NCI-H748 (cell line): ENCODE measurements around the gene RNF166.

ENCODE experiments used
- DNase-seq: peaks from one replicate; lab custom pipeline; 2025; ENCODE audit not compliant: unreplicated experiment; lab: John Stamatoyannopoulos, UW

RNF166 gene

DNA sequence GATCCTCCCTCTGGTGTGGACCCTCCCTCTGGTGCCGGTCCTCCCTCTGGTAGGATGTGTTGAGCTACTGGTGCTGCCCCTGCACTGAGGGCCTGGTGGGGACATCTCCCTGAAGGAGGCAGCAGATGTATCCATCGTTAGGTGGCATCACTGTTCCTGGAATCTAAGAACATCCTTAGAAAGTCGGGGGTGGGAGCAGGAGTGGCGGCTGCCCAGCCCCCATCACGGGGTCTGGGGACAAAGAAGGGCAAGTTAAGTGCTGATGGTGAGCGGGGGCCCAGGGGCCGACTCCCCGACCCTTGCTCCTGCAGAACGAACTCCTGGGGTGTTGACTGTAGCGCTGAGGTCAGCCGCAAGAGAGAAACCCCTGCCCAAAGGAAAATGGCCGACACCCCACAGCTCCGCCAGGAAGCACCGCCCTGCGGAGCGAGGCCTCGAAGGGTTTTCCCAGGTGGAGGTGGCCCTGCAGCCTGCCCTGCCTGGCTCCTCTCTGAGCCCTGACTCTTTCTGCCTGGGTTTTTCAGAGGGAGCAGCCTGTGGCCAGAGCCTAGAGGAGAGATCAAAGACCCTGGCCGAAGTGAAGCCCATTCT lies 5.6 kb upstream of the RNF166 start:
- DNase-seq: no peak

DNA sequence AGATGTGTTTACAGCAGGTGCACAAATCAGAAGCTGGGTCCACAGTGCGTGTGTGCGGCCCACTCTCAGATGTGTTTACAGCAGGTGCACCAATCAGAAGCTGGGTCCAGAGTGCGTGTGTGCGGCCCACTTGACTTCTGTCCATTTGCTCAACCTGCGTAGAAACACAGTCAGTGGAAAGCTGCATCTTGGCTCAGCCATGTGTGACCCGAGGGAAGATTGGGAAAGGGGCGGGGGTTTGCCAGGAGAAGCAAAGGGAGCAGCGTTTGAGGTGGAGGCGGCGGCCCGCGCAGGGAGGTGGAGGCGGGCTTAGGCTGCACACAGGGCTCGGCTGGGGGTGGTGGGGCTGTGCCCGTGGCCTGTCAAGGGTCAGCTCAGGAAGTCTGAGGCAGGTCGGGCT lies 4.3 kb upstream of the RNF166 start:
- DNase-seq: no peak

DNA sequence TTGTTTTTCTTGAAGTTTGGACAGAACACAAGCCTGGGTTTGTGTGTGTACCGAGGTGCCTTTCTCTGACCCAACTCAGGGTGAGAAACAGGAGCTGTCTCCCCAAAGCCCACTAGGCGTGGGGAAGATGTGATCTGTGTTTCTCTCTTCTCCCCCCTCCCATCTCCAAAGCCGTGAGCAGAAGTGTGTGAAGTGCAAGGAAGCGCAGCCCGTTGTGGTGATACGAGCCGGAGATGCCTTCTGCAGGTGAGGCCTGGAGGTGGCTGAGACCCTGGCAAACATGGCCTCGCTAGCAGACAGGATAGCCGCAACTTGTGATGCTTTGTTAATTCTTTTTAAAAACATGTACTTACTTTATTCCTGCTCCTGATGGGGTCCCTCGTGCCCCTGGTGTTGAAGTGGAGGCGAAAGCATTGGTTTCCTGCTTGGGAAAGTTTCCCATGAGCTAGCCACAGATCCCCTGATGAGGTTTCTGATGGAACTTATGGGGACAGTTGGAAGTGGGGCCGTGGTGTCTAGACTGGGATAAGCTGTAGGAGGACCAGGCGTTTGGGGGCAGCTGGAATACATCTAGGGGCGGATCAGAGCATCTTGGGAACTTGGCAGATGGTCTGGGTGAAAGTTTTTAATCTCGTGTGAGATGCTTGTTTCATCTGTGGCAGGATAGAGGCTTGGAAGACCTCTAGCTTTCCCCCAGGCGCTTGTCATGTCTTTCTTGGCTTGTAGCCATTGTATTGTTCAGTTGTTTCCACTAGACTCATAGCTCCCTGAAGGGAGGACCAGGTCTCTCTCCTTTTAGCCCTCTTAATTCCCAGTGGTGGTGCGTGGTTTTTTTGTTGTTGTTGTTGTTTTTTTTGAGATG lies 988 bp upstream of the RNF166 start:
- DNase-seq: no peak

DNA sequence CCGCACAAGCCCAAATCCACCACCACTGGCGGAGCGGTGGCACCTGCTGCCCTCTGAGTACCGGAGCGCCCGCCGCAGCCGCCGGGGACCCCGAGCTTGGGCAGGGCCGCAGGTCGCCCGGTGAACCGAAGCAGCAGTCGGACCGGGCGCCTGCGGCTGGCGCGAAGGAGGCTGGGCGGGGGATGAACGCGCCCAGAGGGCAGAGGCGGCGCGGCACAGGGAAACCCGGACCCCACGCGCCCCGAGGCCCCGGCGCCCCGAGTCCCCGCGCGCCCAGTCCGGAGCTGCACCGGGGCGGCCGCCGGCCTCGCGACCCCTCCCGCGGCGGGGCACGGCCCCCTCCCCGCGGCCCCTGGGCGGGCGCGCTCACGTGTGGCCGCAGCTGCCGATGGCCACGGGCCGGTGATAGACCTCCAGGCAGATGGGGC lies 393 bp downstream of the RNF166 start:
- peak; percentile 21 for DNase-seq

DNA sequence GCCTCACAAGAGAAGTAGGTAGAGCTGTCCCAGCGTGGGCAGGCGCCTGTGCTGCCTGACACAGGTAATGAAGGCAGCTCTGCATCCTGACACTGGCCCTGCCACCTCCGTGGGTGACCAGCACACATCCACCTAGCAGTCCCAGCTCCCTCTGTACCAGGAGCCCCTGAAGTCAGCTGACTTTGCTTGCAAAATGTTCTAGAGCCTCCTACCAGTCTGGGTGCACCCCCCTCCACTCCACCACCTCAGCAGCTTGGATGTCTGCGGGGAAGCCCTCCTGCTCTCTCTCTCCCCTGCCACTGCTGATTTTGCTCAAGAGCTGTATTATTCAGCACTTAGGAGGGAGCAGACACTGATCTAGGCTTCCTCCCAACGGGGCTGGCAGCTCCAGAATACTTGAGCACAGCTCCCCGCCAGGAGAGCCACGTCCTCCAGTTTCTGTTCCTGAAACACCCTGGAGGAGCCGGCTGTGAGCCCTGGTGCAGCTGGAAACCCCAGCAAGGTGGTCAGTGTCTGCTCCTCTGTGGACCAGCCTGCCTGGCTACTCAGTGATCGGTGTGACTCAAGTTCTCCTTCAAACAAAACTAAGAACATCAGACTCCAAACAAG lies 1.0 kb downstream of the RNF166 start:
- DNase-seq: no peak

DNA sequence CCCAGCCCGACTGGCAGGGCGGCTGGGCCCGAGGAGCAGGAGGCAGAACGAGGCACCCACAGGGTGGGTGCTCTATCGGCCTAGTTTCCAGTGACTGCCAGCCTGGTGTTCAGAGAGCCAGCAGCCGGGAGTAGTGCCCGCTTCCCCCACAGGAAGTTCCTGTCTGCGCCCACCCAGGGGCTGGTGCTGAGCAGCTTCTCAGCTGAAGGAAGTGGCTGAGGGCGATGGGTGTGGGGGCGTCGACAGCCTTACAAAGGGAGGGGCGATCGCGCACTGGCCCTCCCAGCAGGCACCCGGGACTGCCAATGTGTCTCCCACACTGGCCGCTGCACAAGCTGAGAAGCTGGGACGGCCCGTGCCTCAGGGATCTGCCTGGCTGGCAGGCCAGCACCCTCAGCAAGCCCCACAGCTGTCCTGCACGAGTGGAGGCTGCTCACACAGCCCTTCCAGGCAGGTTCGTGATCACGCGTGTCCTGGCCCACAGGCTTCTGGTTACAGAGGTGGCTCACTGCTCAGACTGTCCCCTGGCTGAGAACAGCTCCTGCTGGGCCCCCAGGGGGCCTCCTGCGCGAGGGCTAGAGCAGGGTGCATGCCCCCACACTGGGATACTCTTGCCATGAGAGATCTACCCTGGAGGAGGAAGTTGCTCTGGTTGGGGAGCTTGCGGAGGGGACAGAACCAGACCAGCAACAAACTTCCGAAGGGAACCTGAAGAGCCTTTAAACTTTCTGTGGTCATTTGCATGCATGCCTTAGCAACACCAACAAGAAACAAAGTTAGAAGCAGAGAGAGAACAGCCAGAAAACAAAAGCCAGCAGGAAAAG lies 2.5 kb downstream of the RNF166 start:
- no peak for DNase-seq

DNA sequence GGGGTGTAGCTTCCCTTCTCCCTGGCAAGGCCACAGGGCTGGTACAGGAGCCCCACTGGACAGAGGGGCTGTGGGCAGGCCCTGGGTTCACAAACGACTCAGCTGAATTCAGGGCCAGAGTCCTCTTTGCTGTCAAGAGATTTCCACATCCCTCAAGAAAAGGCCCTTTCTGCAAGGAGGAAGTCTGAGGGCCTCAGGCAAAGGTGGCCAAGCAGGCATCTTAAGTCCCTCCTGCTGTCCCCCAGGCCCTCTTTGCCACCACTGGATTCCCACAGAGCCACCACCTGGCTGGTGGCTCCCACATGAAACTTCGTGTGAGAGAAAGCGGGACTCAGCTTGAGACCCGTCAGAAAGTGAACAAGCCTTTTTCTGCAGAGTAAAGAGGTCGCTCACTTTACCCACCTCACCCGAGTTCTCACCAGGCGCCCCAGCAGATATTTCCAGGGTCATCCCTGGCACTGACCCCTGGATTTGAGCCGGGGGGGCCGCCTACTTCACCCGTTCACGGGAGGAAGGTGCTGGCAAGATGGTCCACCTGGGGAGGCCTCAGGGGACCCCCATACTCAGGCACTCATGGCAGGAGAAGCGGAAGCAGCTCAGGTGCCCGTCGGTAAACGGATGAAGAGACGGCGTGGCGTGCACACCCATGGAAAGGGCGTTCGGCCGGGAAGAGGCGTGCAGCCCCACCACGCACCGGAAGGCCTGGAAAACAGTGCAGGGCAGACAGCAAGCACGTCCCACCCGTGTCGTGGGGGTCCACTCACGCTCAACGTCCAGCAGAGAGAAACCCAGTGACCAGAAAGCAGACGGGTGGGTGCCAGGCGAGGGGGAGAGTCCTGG lies 3.6 kb downstream of the RNF166 start:
- no peak for DNase-seq

DNA sequence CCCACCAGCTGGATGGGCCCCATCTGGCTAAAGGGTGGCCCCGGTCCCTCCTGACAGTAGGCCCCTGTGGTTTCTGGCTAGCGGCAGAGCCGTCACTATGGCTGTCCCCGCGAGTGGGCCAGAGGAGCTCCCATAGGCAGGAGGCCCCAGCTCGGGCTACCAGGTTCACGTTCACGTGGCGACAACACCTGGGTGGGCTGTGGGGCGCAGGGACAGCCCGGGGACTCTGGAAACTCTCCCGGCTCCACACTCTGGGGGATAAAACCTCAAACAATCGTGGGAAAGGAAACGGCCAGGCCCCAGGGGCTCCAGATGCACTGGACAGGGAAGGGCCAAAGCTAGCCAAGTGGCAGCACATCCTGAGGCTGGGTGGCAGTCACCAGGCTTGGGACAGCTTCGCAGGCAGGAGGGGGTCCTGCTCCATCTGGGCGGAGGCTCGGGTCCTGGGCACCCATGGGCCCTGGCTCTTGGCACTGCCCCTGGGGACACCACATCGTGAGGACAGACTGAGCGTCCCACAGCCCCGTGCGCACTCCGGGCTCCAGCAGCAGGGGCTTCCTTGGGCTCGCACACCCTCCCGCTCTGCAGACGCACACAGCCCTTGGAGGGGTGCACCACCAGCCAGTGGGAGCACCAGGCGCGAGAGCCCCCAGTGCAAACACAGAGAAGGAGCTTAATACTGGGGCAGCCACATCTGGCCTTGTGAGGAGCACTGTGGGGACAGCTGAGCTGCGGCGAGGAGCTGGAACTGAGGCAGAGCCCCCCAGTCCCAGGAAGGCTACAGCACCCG lies 4.4 kb downstream of the RNF166 start:
- no peak for DNase-seq

DNA sequence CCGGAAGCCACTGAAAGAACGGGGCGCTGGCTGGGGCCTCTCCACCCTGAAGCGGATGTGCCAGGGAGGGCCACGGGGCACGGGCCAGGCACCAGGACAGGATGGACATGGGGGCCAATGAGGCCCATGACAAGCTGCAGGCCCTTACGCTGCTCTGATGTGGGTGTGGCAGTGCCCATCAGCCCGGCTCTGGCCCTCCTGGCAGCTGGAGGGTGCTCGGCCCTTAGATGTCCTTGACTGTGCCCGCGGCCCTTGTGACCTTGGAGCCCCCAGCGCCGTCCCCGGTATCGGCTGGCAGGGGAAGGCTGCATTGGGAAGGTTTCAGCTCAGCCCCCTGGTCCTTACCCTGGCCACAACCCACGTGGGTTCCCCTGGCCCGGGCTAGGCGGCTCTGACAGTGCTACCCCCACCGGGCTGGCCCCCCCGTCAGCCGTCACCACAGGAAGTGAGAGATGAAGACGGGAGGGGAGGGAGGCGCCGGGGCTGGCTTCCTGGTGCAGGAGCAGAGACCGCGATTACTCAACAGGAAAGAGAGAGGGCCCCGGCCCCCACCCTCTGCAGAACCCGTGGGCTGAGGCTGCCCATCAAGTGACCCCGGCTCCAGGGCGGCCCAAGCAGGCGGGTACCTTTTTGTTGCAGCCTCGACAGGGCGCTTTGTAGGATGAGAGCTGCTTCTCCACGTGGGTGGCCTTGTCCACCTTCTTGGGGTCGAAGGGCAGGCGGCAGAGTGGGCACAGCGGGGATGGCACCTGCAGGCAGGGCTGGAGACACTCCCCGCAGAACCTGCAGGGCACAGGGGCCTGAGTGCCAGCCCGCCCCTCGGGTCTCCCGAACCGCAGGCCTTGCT lies 5.3 kb downstream of the RNF166 start:
- no peak for DNase-seq

DNA sequence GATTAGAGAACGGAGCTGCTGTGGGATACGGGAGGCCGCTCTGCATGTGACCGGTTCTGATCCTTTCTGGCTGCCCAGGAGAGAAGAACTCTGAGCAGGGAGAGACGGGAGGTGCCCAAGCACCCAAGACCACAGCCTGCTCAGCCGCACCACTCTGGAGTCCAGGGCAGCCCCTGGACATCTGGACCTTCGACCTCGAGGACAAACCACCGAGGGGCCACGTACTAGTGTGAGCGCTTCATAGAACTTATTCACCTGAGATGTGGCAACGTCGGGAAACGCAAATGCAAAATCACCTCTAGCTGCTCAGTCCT lies 5.9 kb downstream of the RNF166 start:
- no peak for DNase-seq

DNA sequence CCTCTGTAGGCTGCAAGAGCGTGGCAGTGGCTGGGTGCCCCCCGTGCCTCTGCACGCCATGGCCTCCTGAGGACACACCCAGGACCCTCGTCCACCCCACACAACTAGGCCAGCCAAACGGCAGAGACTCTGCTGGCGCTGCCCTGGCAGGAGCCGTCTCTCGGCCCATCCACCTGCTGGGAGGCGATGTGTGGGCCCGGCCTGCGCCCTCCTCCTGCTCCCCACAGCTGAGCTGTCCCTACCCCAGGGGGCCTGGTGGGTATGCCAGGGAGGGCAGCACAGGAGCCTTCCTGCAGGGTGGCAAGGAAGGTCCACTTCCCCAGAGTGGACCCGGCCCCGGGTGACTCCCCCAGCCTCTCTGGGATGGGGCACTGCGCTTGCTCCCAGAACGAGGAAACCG lies 7.0 kb downstream of the RNF166 start:
- no peak for DNase-seq

DNA sequence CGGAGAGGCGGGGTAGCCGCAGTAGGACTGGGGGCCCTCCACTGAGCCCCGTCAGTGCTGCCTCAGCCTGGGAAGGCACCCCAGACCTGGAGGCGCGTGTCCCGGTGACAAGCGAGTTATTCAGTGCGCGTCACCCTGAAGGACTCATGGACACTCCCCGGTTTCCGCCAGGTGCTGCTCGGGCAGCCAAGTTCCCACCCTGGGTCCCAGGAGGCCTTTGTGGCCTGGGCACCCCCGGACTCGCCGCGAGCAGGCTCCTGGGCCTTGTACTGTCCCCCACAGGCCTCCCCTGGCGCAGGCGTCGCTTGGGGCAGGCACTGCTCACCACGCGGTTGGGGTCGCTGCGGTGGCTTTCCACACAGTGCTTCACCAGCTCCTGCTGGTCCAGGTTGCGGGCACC lies 7.6 kb downstream of the RNF166 start:
- DNase-seq: no peak

DNA sequence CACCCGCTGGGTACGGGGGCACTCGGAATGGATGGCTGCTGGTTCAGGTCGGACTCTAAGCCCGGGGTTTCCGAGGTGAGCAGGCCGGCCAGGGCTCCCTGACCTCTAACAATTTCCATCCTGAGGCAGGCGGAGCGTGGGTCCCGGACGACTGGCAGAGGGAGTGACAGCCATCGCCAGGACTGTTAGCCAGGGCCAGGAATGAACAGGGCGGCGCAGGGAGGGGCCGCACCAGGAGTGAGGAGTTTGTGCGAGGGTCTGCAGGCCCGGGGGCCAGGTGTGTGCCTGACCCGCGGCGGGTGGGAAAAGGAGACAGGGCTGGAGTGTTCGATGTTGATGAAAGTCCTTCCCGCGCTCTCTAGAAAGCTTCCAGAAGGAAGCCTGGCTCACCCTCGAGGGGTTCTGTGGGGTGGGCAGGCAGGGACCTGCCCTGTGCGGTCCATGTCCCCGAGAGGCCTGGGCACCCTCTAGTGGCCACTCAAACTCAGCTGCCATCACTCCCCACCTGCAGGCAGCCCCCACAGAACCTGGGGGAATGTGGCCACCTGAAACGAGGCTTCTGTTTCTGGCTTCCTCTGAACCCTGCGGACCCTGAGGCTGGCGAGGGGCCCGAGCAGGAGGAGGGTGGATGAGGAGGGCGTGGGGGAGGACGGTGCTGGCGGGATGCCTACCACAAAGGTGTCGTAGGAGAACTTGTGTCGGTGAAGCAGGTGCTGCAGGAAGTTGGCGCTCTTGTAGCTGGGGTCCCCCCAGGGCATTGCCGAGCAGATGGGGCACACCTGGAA lies 8.2 kb downstream of the RNF166 start:
- DNase-seq: no peak

DNA sequence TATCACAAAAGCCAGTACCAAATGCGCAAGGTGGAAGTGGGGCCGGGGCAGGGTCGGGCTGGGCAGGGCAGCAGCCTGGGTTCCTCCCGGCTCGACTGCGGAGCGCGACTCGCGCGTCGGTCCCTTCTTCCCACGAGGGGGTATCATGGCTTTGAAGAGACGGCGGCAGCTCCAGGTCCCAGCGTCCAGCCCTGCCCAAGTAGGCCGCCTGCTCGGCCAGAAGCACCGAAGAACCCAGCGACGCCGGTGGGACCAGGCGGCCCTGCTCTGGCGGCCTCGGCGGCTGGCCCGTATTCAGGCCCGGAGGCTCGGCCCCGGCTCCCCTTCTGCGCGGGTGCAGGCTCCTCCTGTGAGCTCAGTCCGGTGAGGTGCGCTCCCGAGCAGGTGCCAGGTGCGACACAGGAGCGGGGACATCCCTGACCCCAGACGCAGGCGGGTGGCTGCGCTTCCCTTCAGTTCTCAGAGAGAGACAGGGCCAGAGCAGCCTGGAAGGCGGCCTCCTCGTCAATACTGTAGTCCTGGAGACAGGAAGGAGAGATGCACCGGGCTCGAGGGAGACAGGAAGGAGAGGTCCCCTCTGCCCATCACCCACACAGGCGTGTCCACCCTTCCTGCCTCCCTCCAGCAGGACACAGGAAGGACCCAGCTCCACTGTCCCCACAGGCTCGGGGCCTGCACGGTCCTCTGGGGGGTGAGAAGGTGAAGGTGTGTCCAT lies 8.9 kb downstream of the RNF166 start:
- no peak for DNase-seq

DNA sequence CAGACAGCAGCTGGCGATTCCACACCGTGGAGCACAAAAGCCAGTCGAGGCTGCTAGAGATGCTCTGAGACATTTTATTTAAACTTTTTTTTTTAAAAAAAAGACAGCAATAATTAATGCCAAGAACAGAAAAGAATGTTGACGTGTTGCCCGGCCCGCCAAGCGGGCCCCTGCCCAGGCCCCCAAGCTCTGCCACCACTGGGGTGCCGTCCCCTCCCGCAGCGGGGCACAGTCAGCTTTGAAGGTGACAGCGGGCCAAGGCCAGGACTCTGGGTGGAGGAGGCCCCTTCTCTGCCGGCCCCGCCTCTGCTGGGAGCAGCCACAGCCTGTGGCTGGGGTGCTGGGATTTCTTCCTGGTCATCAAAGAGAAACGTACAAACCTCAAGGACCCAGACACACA lies 9.8 kb downstream of the RNF166 start:
- DNase-seq: no peak

DNA sequence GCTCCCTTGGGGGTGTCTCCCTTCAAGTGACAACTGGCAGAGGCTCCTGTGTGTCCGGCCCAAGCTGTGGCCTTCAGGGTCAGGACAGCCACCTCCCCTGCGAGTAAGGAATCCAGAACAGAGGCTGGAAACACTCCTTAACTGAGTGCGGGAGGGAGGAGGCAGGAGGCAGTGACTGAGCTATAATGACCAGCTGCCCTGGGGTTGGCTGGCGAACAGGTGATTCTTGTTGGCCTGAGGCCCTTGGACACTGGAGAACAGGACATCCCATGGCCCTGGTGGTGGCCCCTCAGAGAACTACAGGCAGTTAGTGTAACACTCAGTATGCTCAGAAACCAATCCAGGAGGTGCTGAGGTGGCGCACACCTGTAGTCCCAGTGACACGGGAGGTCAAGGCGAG lies 10.5 kb downstream of the RNF166 start:
- no peak for DNase-seq

DNA sequence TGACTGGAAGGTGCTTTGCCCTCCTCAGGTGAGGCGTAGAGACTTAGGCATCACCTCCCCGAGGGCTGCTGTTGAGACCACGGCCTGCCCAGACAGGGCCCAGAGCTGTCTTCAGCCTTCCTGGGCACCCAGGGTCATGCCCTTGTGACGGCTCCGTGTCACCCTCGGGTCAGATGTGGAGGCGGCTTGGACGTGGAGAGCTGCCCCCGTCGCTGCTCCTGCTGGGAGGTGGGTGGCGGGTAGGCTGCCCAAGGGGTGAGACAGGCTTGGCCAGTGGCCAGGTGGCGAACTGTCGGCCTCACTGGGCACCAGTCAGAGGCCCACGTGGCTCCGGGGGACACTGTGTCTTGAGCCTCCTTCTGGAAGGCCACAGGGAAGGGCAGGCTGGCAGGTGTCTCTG lies 11.0 kb downstream of the RNF166 start:
- DNase-seq: no peak
